RWPE1 (cell line): ENCODE results near the gene CTPS1.

Source experiments
- CTCF ChIA-PET: fragments of 350-600 bp; sonication (Branson Sonifier 250); formaldehyde crosslinking; extraction: SDS; loops from one replicate; lab custom pipeline; 2021; lab: Yijun Ruan, JAX
- POLR2A ChIA-PET: fragments of 400-600 bp; formaldehyde crosslinking; extraction: SDS; loops from one replicate; lab custom pipeline; 2020; ENCODE audit warnings: antibody characterized with exemption; ENCODE audit not compliant: low non-redundant PET; lab: Yijun Ruan, JAX
- DNase-seq: peaks from one replicate; pipeline ENCODE4 v3.0.0; 2012; ENCODE audit warnings: low spot score
- H3K27ac ChIP-seq: fragments of 450-650 bp; 2 replicates; pipeline ENCODE4 v1.5.1; 2017
- TF ChIP-seq, protein P1 (sequence below): fragments of 450-650 bp; conservative IDR thresholded peaks from 2 replicates; pipeline ENCODE4 v1.5.1; 2017; ENCODE audit warnings: low read depth, mild to moderate bottlenecking

The CTPS1 gene

DNA sequence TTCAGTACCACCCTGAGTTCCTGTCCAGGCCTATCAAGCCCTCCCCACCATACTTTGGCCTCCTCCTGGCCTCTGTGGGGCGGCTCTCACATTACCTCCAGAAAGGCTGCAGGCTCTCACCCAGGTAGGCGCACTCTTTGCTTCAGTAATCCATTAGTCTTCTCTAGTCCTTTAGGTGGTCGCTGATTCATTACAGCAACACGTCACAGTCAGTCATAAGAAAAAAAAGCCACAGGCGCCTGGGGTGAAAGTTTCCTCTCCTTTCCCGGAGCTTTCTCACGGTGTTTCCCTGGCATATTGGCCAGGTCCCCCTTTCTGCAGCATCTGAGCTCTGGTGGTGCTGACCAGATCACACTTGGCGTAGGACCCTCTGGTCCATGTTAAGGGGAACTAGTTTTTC is 30.0 kb downstream of the CTPS1 start:
- TF ChIP-seq, protein P1, sequence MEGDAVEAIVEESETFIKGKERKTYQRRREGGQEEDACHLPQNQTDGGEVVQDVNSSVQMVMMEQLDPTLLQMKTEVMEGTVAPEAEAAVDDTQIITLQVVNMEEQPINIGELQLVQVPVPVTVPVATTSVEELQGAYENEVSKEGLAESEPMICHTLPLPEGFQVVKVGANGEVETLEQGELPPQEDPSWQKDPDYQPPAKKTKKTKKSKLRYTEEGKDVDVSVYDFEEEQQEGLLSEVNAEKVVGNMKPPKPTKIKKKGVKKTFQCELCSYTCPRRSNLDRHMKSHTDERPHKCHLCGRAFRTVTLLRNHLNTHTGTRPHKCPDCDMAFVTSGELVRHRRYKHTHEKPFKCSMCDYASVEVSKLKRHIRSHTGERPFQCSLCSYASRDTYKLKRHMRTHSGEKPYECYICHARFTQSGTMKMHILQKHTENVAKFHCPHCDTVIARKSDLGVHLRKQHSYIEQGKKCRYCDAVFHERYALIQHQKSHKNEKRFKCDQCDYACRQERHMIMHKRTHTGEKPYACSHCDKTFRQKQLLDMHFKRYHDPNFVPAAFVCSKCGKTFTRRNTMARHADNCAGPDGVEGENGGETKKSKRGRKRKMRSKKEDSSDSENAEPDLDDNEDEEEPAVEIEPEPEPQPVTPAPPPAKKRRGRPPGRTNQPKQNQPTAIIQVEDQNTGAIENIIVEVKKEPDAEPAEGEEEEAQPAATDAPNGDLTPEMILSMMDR: no peak
- no peak for DNase-seq
- ChIA-PET POLR2A (no interaction called here), CTCF (no interaction called here)
- peak overlapping the region; percentile 17; the same call in 1 of the 2 replicates for H3K27ac ChIP-seq

DNA sequence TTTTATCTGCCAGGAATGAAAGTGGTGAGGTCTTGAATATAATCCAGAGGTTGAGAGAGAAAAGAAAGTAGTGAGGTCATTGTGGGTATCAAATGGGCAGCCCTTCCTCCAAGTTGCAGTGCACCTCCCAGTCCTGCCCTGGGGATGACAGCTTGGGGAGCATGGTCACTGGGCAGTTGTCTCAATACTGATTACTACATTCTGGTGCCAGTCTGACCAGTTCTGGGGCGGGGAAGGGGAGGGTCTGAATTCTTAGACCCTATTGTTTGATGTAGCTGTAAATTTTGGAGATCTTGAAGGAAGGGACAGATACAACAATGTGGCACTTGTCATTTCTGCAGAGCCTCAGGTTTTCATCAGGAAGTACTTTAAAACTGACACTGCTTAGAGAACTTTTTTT is 30.8 kb downstream of the CTPS1 start:
- CTCF ChIA-PET: interaction anchor here (0.6 kb wide), 1 partner anchor 11 kb away, joined by 3 read pairs; the partner anchor contains the start of gene SLFNL1
- no peak overlapping the region for H3K27ac ChIP-seq
- POLR2A ChIA-PET: no interaction called here
- TF ChIP-seq, protein P1: no peak
- DNase-seq: no peak

DNA sequence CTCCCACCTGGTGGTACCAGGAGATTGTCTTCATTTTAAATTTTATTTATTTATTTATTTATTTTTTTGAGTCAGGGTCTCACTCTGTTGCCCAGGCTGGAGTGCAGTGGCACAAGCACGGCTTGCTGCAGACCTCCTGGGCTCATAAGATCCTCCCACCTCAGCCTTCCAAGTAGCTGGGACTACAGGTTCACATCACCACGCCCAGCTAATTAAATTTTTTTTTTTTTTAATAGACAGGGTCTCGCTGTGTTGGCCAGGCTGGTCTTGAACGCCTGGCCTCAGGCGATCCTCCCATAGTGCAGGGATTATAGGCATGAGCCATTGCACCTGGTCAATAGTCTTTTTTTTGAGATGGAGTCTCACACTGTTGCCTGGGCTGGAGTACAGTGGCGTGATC is 33.5 kb downstream of the CTPS1 start:
- CTCF ChIA-PET: interaction anchor here (0.6 kb wide), 1 partner anchor 400 kb away, joined by 3 read pairs; no protein-coding TSS in a partner anchor
- POLR2A ChIA-PET: no interaction called here
- no peak overlapping the region; the same call in 1 of the 2 replicates for H3K27ac ChIP-seq
- TF ChIP-seq, protein P1: no peak
- DNase-seq: no peak

DNA sequence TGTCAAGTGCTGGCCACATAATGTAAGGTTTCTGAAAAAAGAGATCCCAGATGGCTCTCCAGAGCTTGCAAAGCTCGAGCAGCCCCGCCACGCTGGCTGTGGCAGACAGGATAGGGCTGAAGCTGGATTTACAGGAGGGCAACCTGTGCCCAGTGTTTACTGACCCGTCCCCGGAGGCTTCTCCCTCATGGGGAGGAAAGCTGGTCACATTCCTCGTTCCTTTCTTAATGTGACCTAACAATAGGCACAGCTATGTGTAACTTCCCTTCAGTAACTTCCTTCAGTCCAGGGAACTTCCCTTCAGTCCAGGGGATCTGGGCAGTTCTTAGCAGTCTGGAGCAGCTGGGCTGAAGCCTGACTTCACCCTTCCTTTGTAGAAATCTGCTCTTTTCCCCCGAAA is 34.3 kb downstream of the CTPS1 start:
- ChIA-PET CTCF (no interaction called here), POLR2A (no interaction called here)

DNA sequence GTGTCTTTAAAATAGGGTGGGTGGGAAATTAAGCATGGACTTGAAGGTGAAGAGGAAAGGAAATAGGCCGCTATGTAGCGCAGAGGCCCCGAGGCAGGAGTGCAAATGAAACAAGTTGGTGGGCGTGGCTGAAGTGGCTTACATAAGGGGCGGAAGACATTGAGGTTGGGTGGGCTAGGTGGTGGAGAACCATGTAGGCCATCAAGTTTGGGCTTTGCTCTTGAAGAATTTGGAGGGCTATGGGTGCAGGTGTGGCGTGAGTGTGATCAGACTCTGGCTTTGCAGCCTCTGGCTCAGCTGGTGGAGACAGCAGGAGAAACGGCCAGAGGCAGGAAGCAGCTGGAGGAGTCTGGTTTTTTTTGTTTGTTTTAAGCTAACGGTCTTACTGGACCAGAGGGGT is 35.4 kb downstream of the CTPS1 start:
- TF ChIP-seq, protein P1: no peak
- ChIA-PET CTCF (no interaction called here), POLR2A (no interaction called here)
- H3K27ac ChIP-seq: peak overlapping the region; percentile 56
- DNase-seq: no peak

More for the DNA sequence above, 34.3 kb downstream of the CTPS1 start:
- DNase-seq: no peak
- TF ChIP-seq, protein P1: no peak
- peak overlapping the region; percentile 36 for H3K27ac ChIP-seq

DNA sequence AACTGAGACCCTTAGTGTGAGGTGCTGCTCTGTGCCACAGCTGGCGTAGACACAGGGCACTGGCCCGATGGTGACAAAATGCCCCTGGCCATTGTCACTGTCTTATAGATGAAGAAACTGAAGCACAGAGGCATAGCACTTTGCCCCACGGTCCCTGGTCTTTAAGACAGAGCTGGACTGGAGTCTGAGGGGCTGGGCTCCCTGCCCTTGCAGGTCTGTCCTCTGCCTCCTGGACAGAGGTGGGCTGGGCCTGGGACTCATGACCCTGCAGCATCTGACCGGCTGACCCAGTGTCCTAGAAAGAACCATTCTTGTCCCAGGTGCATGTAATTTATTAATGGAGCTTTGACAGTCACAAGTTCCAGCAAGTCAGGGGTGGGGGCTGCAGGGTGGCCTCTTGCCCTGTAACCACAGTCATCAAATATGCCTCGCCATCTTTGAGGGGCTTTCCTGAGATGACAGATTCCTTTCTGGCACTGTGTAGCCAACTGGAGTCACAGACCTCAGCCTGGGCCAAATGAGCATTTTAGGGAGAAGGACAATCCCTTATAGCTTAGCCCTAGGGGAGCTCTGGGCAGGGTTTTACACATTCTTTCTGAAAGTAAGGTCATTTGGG is 35.9 kb downstream of the CTPS1 start:
- POLR2A ChIA-PET: no interaction called here
- H3K27ac ChIP-seq: peak overlapping the region; percentile 56
- no peak for DNase-seq
- CTCF ChIA-PET: no interaction called here
- TF ChIP-seq, protein P1: no peak
